Heart left ventricle (tissue), 16 donors: ENCODE data around the gene PAK4. TPM values are rescaled to one million over a fixed set of nuclear protein-coding genes. Genes with fewer than 3 reads are reported as not detected.
A peak's percentile ranks its signal among the peaks of the same experiment; 100 is the strongest.

Experiments used
- ATAC-seq, 4 donors: fragments of 200-7000 bp; cut with Tn5 transposase; one replicate each; pipeline ENCODE4 v1.9.1; 2020 to 2022; ENCODE audit warnings: moderate library complexity in 4 of 4, mild to moderate bottlenecking in 3 of 4, moderate number of reproducible peaks in 1 of 4
- DNase-seq, 5 donors: peaks; one replicate each; pipeline ENCODE4 v3.0.0-alpha.2; 2020
- H3K27ac ChIP-seq, 12 donors: fragments of 200-600 bp; sonication (generic) in 4 of 12; one replicate each; pipeline versions ENCODE4 v1.5.0 to v1.8.0; 2016 to 2022; ENCODE audit warnings: mild to moderate bottlenecking in 2 of 12
- H3K27me3 ChIP-seq, 9 donors: fragments of 200-600 bp; sonication (generic) in 2 of 9; one replicate each; pipeline versions ENCODE4 v1.5.1 to v1.8.0; 2016 to 2022; ENCODE audit warnings: mild to moderate bottlenecking in 3 of 9
- H3K36me3 ChIP-seq, 9 donors: fragments of 200-600 bp; sonication (generic) in 2 of 9; one replicate each; pipeline versions ENCODE4 v1.5.0 to v1.8.0; 2018 to 2022; ENCODE audit warnings: mild to moderate bottlenecking in 2 of 9
- H3K4me1 ChIP-seq, 12 donors: fragments of 200-600 bp; sonication (generic) in 4 of 12; one replicate each; pipeline versions ENCODE4 v1.5.0 to v1.8.0; 2016 to 2022; ENCODE audit warnings: mild to moderate bottlenecking in 3 of 12
- H3K4me3 ChIP-seq, 12 donors: fragments of 200-600 bp; sonication (generic) in 4 of 12; one replicate each; pipeline versions ENCODE4 v1.5.0 to v1.8.0; 2017 to 2022; ENCODE audit warnings: mild to moderate bottlenecking in 9 of 12, moderate library complexity in 4 of 12
- H3K9me3 ChIP-seq, 12 donors: fragments of 200-600 bp; sonication (generic) in 4 of 12; one replicate each; pipeline versions ENCODE4 v1.5.0 to v1.8.0; 2016 to 2022; ENCODE audit warnings: mild to moderate bottlenecking in 1 of 12
- CTCF ChIP-seq, 12 donors: fragments of 200-600 bp; sonication (generic) in 4 of 12; IDR thresholded peaks; one replicate each; pipeline versions ENCODE4 v1.5.0 to v1.8.0; 2018 to 2022; ENCODE audit warnings: antibody characterized with exemption in 12 of 12, mild to moderate bottlenecking in 5 of 12
- POLR2A ChIP-seq, 2 donors: fragments of 450-650 bp; IDR thresholded peaks; one replicate each; pipeline ENCODE4 v1.6.1; 2017; ENCODE audit warnings: antibody characterized with exemption in 2 of 2, mild to moderate bottlenecking in 2 of 2, moderate library complexity in 2 of 2
- WGBS, 4 donors: extraction: QIAGEN DNeasy Blood & Tissue Kit in 2 of 4; methylation state at CpG; one replicate each; pipeline versions ENCODE4 v1.1.5 to v1.1.7; 2013 to 2018; 5-methylcytosine and 5-hydroxymethylcytosine counted together
- intact Hi-C, 10 donors: fragments of 100-400 bp; cut with DNase I; formaldehyde crosslinking; loops; one replicate each; pipeline versions ENCODE4 v1.11.1 to v1.14.2; 2022
- long read RNA-seq, 3 donors: library from polyadenylated mRNA; unstranded; transcript quantifications; one replicate each; pipeline ENCODE4 v2.0.0, GENCODE V29; 2020 to 2021
- polyA plus RNA-seq, 2 donors: library from polyadenylated mRNA; stranded (reverse); fragments of 200-250 nt; gene quantifications; one replicate each; pipeline ENCODE4 v1.2.3, GENCODE V29; 2013
- total RNA-seq, 9 donors: library from RNA; depleted of rRNA in 2 of 9; stranded (reverse); fragments of >200 nt in 2 of 9; fragmentation: NEBNext Ultra II Directional in 3 of 9; extraction: Animal tissue kit (Norgen Biotek cat#: 25700) in 3 of 9; gene quantifications; one replicate each; pipeline versions ENCODE4 v1.1.0 to v1.2.4, GENCODE V29; 2016 to 2023
- donor health status: ischemic (EF 13 %, LVEDD 7.1; RV severe dilation, severe dysfunction).
- donor health status: healthy with polysubstance abuse.
- donor health status: DM: no; HTN: yes; CAD: no.
- donor health status: DM: no; HTN: no; CAD: no.
- donor health status: ischemic (EF 25% LVEDD 6.9; RV normal size, moderate dysfunction).
- donor health status: ischemic (EF 25% LVEDD 5.7; RV mildly dilated, moderate dysfunction).
- donor health status: healthy.
- donor health status: DM: yes; HTN: yes; CAD: no.
- donor health status: ischemic (EF 35%, LVEDD 5.7; RV mildly dilated, moderate dysfunction).
- donor health status: nonischemic (EF 11% LVEDD 7.7; RV severe dilation, severe dysfunction).
- donor health status: DM: yes; HTN: yes; CAD: no.
- donor health status: PGD.
- donor health status: ischemic (EF 29% LVEDD 5.4; RV normal size, mild dysfunction).
- donor health status: nonischemic (EF 23%, LVEDD 6.1; RV moderate dilation, normal function).

The PAK4 gene
- total RNA-seq: 10 to 100 TPM; 11.5 to 22.1 (median 16.2) TPM
- polyA plus RNA-seq: 10 to 100 TPM in 1 of 2 donors, 1 to 10 TPM in 1; 9.5 to 25.8 TPM
- long read RNA-seq, donor 1, partial matches to known transcripts: 1 of 3 reads
- long read RNA-seq, donor 1, other reads (novel, unspliced or antisense): 2 of 3 reads
- long read RNA-seq, donor 2, partial matches to known transcripts: 3 of 13 reads
- long read RNA-seq, donor 2, other reads (novel, unspliced or antisense): 4 of 13 reads
- long read RNA-seq, donor 3, partial matches to known transcripts: 2 of 6 reads
- long read RNA-seq, donor 3, other reads (novel, unspliced or antisense): 4 of 6 reads

- peak within 1 kb of the TSS; percentile 55 to 88 (median 78) for H3K4me3 ChIP-seq
- peaks cover 0 to 11% (median 0%) of the 10 kb centered on the region in 9 donors for H3K27me3 ChIP-seq
- 2 to 3% (median 3%) methylated on average over 48 to 64 of the region's 64 CpGs for WGBS, 4 donors
- TF ChIP-seq CTCF (IDR thresholded peaks at IDR 0.05) (no peak), POLR2A (IDR thresholded peaks at IDR 0.05) (peak in 1 of 2 donors; percentile 61)
- peak within 1 kb of the TSS; percentile 41 to 86 (median 78) for H3K27ac ChIP-seq
- H3K4me1 ChIP-seq: peaks cover 0 to 59% (median 35%) of the 10 kb centered on the region in 12 donors
- ATAC-seq: peak; percentile 99 to 100 (median 100)
- H3K9me3 ChIP-seq: no peaks in the 10 kb centered on the region
- peak; percentile 98 for DNase-seq
- intact Hi-C loops: loop anchor here in 6 of 10 donors (2.0 to 10.0 kb wide), 8 partner anchors 59 to 511 kb away; partner anchors contain the start of genes EID2B (in 4 of the 6), PLEKHG2 (in 2 of the 6), EID2 (in 1 of the 6) and EIF3K (in 1 of the 6)
- no peaks in the 10 kb centered on the region for H3K36me3 ChIP-seq
These were observed at the start of gene PAK4 for GRCh38 chr19:39125554-39126311. PAK4 (plus strand) TSS chr19:39125786; CDS start chr19:39169554, 43,768 bp downstream.

GRCh38 chr19:39077323-39077722, 48.3 kb upstream of the PAK4 start:
- no peak for TF ChIP-seq POLR2A (IDR thresholded peaks at IDR 0.05)
- no peak for TF ChIP-seq CTCF (IDR thresholded peaks at IDR 0.05)
- no peak overlapping the region for H3K4me3 ChIP-seq
- WGBS, 4 donors: 83 to 89% (median 86%) methylated on average over 11 of the region's 11 CpGs
- no peaks in the 10 kb centered on the region for H3K36me3 ChIP-seq
- H3K27ac ChIP-seq: no peak overlapping the region
- H3K4me1 ChIP-seq: peaks cover 0 to 13% (median 0%) of the 10 kb centered on the region in 12 donors
- DNase-seq: no peak
- H3K27me3 ChIP-seq: peaks cover 4 to 71% (median 30%) of the 10 kb centered on the region in 9 donors
- no peaks in the 10 kb centered on the region for H3K9me3 ChIP-seq
- ATAC-seq: no peak
- intact Hi-C loops: no loop called here

- intact Hi-C loops: no loop called here
- no peaks in the 10 kb centered on the region for H3K36me3 ChIP-seq
- H3K4me3 ChIP-seq: no peak overlapping the region
- ATAC-seq: no peak
- no peak overlapping the region for H3K27ac ChIP-seq
- no peaks in the 10 kb centered on the region for H3K9me3 ChIP-seq
- H3K4me1 ChIP-seq: peaks cover 0 to 10% (median 0%) of the 10 kb centered on the region in 12 donors
- DNase-seq: no peak
- peaks cover 7 to 84% (median 42%) of the 10 kb centered on the region in 9 donors for H3K27me3 ChIP-seq
- TF ChIP-seq CTCF (IDR thresholded peaks at IDR 0.05) (no peak), POLR2A (IDR thresholded peaks at IDR 0.05) (no peak)
- 57 to 68% (median 62%) methylated on average over 7 of the region's 7 CpGs for WGBS, 4 donors
These were observed 47.0 kb upstream of the PAK4 start for GRCh38 chr19:39078436-39079200.
